ENCODE results near the gene RNF19B. TPM values are rescaled to one million over a fixed set of nuclear protein-coding genes. Genes with fewer than 3 reads are reported as not detected.

Gene RNF19B
- total RNA-seq, 1 donor from 2014 or later = 14.2 TPM

DNA sequence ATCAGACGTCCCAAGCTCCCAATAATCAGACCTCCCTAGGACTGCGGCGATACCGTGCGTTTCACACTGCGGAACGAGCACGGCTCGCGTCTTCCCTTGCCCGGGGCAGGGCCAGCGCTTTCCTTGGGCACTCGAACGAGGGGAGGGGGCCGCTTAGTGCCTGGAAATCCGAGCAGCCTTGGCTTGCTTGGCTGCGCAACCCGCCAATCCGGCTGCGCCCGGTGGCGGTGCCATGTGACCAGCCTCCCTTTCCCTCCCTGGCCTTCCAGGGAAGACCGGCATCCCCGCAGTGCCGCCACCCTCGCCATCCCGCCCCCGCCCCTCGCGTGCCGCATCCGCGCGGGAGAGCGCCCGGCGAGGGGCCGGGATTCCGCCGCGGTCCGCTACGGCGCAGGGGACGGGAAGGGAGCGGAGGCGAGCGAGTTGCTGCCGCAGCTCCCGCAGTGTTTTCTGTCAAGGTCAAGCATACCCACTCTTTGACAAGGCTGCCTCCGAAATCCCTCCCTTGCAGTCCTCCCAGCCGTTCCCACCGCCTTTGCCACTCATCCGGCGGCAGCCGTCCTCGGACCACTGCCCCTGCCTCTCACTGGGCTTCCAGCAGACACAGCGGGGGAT, 8.3 kb upstream of the RNF19B start:
- Histone ChIP-seq H3K36me3 (no peaks in the 10 kb centered on the region), H3K9me3 (ENCODE audit: low read depth) (no peaks in the 10 kb centered on the region), H4K20me1 (ENCODE audit: low read depth) (no peaks in the 10 kb centered on the region), H3K79me2 (ENCODE audit: low read depth) (no peaks in the 10 kb centered on the region), H3K4me1 (no peaks in the 10 kb centered on the region), H3K27me3 (peaks cover 54% of the 10 kb centered on the region), H3K27ac (no peak overlapping the region), H3K4me2 (peak overlapping the region; percentile 77), H3F3A (ENCODE audit: low read depth) (no peaks in the 10 kb centered on the region), H3K9ac (no peak overlapping the region), H3K4me3 (peak overlapping the region; percentile 47), H2AFZ (replicated peaks) (peak overlapping the region; percentile 35)
- TF ChIP-seq, protein P1, sequence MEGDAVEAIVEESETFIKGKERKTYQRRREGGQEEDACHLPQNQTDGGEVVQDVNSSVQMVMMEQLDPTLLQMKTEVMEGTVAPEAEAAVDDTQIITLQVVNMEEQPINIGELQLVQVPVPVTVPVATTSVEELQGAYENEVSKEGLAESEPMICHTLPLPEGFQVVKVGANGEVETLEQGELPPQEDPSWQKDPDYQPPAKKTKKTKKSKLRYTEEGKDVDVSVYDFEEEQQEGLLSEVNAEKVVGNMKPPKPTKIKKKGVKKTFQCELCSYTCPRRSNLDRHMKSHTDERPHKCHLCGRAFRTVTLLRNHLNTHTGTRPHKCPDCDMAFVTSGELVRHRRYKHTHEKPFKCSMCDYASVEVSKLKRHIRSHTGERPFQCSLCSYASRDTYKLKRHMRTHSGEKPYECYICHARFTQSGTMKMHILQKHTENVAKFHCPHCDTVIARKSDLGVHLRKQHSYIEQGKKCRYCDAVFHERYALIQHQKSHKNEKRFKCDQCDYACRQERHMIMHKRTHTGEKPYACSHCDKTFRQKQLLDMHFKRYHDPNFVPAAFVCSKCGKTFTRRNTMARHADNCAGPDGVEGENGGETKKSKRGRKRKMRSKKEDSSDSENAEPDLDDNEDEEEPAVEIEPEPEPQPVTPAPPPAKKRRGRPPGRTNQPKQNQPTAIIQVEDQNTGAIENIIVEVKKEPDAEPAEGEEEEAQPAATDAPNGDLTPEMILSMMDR (IDR thresholded peaks at IDR 0.05) = no peak
- peak; percentile 45 for TF ChIP-seq EZH2 (IDR thresholded peaks at IDR 0.05)
- H3K36me3 Mint-ChIP-seq = no peaks in the 10 kb centered on the region
- peak; percentile 91 for DNase-seq (ENCODE audit: low spot score)
- H3K4me3 Mint-ChIP-seq = peak overlapping the region; percentile 85
- H3K27ac Mint-ChIP-seq = no peak overlapping the region
- H3K9me3 Mint-ChIP-seq = peaks cover 10% of the 10 kb centered on the region
- H3K4me1 Mint-ChIP-seq = peaks cover 7% of the 10 kb centered on the region
- H3K27me3 Mint-ChIP-seq (ENCODE audit: insufficient read depth, low read depth) = peaks cover 21% of the 10 kb centered on the region

DNA sequence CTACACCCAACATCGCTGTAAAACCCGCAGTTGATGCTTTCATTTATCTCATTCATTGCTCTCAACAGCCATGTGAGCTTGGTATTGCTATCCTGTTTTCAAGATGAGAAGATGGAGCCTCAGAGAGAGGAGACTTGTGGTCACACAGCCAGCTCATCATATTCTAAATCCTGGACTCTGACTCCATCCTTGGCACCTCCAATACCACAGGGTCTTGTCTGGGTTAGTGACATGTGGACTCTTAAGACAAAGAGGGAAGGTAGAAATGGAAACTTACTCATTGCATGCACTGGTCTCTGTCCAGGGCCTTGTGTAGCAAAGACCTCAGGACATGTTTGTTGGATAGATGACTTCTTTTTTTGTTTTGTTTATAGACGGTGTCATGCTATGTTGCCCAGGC, 7.0 kb upstream of the RNF19B start:
- Histone ChIP-seq H4K20me1 (ENCODE audit: low read depth) (no peaks in the 10 kb centered on the region), H3K4me1 (no peaks in the 10 kb centered on the region), H3K79me2 (ENCODE audit: low read depth) (no peaks in the 10 kb centered on the region), H3K36me3 (no peaks in the 10 kb centered on the region), H3K9me3 (ENCODE audit: low read depth) (no peaks in the 10 kb centered on the region), H3K4me2 (no peak overlapping the region), H3F3A (ENCODE audit: low read depth) (no peaks in the 10 kb centered on the region), H3K9ac (no peak overlapping the region), H3K27ac (no peak overlapping the region), H2AFZ (replicated peaks) (no peak overlapping the region), H3K27me3 (peaks cover 66% of the 10 kb centered on the region), H3K4me3 (no peak overlapping the region)
- H3K27ac Mint-ChIP-seq = no peak overlapping the region
- peak overlapping the region; percentile 77 for H3K4me3 Mint-ChIP-seq
- TF ChIP-seq, protein P1 (IDR thresholded peaks at IDR 0.05) = no peak
- TF ChIP-seq EZH2 (IDR thresholded peaks at IDR 0.05) (no peak), EZH2phosphoT487 (IDR thresholded peaks at IDR 0.05) (no peak)
- peaks cover 7% of the 10 kb centered on the region for H3K4me1 Mint-ChIP-seq
- peaks cover 19% of the 10 kb centered on the region for H3K27me3 Mint-ChIP-seq (ENCODE audit: insufficient read depth, low read depth)
- H3K9me3 Mint-ChIP-seq = peaks cover 10% of the 10 kb centered on the region
- no peaks in the 10 kb centered on the region for H3K36me3 Mint-ChIP-seq
- DNase-seq (ENCODE audit: low spot score) = no peak

DNA sequence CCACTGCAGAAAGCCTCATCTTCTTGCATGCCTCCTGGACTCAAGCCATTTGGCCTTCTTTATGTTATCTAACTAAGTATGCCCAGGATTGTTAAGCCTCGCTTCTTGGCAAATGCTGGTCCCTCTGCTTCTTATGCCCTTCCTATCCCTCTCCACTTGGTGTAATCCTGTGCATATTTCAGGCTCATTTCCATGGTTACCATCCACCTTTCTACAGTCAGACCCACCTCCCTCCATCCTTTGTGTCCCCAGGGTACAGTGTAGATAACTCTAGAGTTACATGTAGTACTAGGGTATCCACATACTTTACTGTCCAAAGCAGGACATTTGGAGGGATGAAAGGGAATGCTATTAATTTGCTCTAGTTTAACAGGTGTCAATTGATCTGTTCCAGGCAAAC, 6.5 kb upstream of the RNF19B start:
- H3F3A ChIP-seq (ENCODE audit: low read depth) = no peaks in the 10 kb centered on the region
- Mint-ChIP-seq H3K4me3 (no peak overlapping the region), H3K36me3 (no peaks in the 10 kb centered on the region), H3K4me1 (peaks cover 7% of the 10 kb centered on the region), H3K9me3 (peaks cover 9% of the 10 kb centered on the region), H3K27me3 (ENCODE audit: insufficient read depth, low read depth) (peaks cover 19% of the 10 kb centered on the region), H3K27ac (no peak overlapping the region)
- H3K9me3 ChIP-seq (ENCODE audit: low read depth) = no peaks in the 10 kb centered on the region
- no peak overlapping the region for H3K9ac ChIP-seq
- DNase-seq (ENCODE audit: low spot score) = no peak
- no peaks in the 10 kb centered on the region for H3K4me1 ChIP-seq
- TF ChIP-seq EZH2 (IDR thresholded peaks at IDR 0.05) (no peak), EZH2phosphoT487 (IDR thresholded peaks at IDR 0.05) (no peak)
- TF ChIP-seq, protein P1 (IDR thresholded peaks at IDR 0.05) = no peak
- H4K20me1 ChIP-seq (ENCODE audit: low read depth) = no peaks in the 10 kb centered on the region
- H3K4me3 ChIP-seq = no peak overlapping the region
- no peaks in the 10 kb centered on the region for H3K79me2 ChIP-seq (ENCODE audit: low read depth)
- H3K27me3 ChIP-seq = peaks cover 66% of the 10 kb centered on the region
- H3K36me3 ChIP-seq = no peaks in the 10 kb centered on the region
- H2AFZ ChIP-seq (replicated peaks) = no peak overlapping the region
- no peak overlapping the region for H3K27ac ChIP-seq
- no peak overlapping the region for H3K4me2 ChIP-seq
